Lower lobe of right lung (tissue), 2 donors: ENCODE data around the gene HELB. TPM values are rescaled to one million over a fixed set of nuclear protein-coding genes. Genes with fewer than 3 reads are reported as not detected.

Source experiments
- ATAC-seq, 2 donors: fragments of 200-7000 bp; cut with Tn5 transposase; one replicate each; pipeline ENCODE4 v1.9.1; 2020 to 2022; ENCODE audit warnings: mild to moderate bottlenecking in 2 of 2, moderate library complexity in 2 of 2
- DNase-seq: peaks from one replicate; pipeline ENCODE4 v3.0.0-alpha.2; 2020
- H3K27ac ChIP-seq: fragments of 200-600 bp; one replicate; pipeline ENCODE4 v1.8.0; 2022
- H3K27me3 ChIP-seq: fragments of 200-600 bp; one replicate; pipeline ENCODE4 v1.8.0; 2022; ENCODE audit warnings: low read depth
- H3K36me3 ChIP-seq: fragments of 200-600 bp; one replicate; pipeline ENCODE4 v1.8.0; 2022; ENCODE audit warnings: mild to moderate bottlenecking
- H3K4me1 ChIP-seq: fragments of 200-600 bp; one replicate; pipeline ENCODE4 v1.8.0; 2022
- H3K4me3 ChIP-seq: fragments of 200-600 bp; one replicate; pipeline ENCODE4 v1.8.0; 2022; ENCODE audit warnings: mild to moderate bottlenecking
- H3K9me3 ChIP-seq: fragments of 200-600 bp; one replicate; pipeline ENCODE4 v1.8.0; 2022
- CTCF ChIP-seq: fragments of 200-600 bp; IDR thresholded peaks from one replicate; pipeline ENCODE4 v1.8.0; 2022; ENCODE audit warnings: antibody characterized with exemption, mild to moderate bottlenecking
- intact Hi-C: fragments of 100-400 bp; cut with DNase I; formaldehyde crosslinking; loops from one replicate; pipeline ENCODE4 v1.11.0; 2022
- total RNA-seq: library from RNA; stranded (reverse); fragmentation: NEBNext Ultra II Directional; extraction: Animal tissue kit (Norgen Biotek cat#: 25700); gene quantifications from one replicate; pipeline ENCODE4 v1.2.1, GENCODE V29; 2021
- donor health status: DM: no; HTN: yes; CAD: no; lungs with severe emphysema.

The HELB gene
- total RNA-seq, 1 donor from 2014 or later, result 6.4 TPM

- no peak for DNase-seq
- no peak for TF ChIP-seq CTCF
- Histone ChIP-seq H3K4me3 (no peak overlapping the region), H3K27ac (no peak overlapping the region), H3K36me3 (peaks cover 41% of the 10 kb centered on the region), H3K4me1 (no peaks in the 10 kb centered on the region), H3K27me3 (no peaks in the 10 kb centered on the region), H3K9me3 (no peaks in the 10 kb centered on the region)
- ATAC-seq, result no peak
- intact Hi-C loops, result no loop called here
Observed at GRCh38 chr12:66314278-66314677, 12.0 kb downstream of the HELB start.

GRCh38 chr12:66319266-66319954, 17.1 kb downstream of the HELB start:
- Histone ChIP-seq H3K27ac (no peak overlapping the region), H3K36me3 (peaks cover 28% of the 10 kb centered on the region), H3K4me3 (no peak overlapping the region), H3K9me3 (no peaks in the 10 kb centered on the region), H3K27me3 (no peaks in the 10 kb centered on the region), H3K4me1 (no peaks in the 10 kb centered on the region)
- intact Hi-C loops, result no loop called here
- no peak for TF ChIP-seq CTCF
- ATAC-seq, result no peak
- no peak for DNase-seq

- H3K27ac ChIP-seq, result no peak overlapping the region
- intact Hi-C loops, result no loop called here
- no peaks in the 10 kb centered on the region for H3K4me1 ChIP-seq
- no peak for TF ChIP-seq CTCF
- DNase-seq, result no peak
- no peaks in the 10 kb centered on the region for H3K27me3 ChIP-seq
- no peaks in the 10 kb centered on the region for H3K9me3 ChIP-seq
- no peak overlapping the region for H3K4me3 ChIP-seq
- no peak for ATAC-seq
- peaks cover 24% of the 10 kb centered on the region for H3K36me3 ChIP-seq
Observed at GRCh38 chr12:66320996-66321395, 18.7 kb downstream of the HELB start.

- Histone ChIP-seq H3K9me3 (no peaks in the 10 kb centered on the region), H3K27ac (no peak overlapping the region), H3K4me3 (no peak overlapping the region), H3K4me1 (no peaks in the 10 kb centered on the region), H3K36me3 (peaks cover 22% of the 10 kb centered on the region), H3K27me3 (no peaks in the 10 kb centered on the region)
- no peak for TF ChIP-seq CTCF
- no peak for DNase-seq
- no peak for ATAC-seq
- intact Hi-C loops, result no loop called here
Observed at GRCh38 chr12:66321435-66321834, 19.1 kb downstream of the HELB start.

GRCh38 chr12:66323017-66323416, 20.7 kb downstream of the HELB start:
- H3K4me1 ChIP-seq, result no peaks in the 10 kb centered on the region
- H3K36me3 ChIP-seq, result peaks cover 22% of the 10 kb centered on the region
- DNase-seq (no peak), ATAC-seq (no peak)
- H3K4me3 ChIP-seq, result no peak overlapping the region
- TF ChIP-seq CTCF, result no peak
- H3K27ac ChIP-seq, result no peak overlapping the region
- no peaks in the 10 kb centered on the region for H3K9me3 ChIP-seq
- no peaks in the 10 kb centered on the region for H3K27me3 ChIP-seq
- intact Hi-C loops, result no loop called here
